ENCODE data around the gene ADAMTS3.

ADAMTS3 gene

DNA sequence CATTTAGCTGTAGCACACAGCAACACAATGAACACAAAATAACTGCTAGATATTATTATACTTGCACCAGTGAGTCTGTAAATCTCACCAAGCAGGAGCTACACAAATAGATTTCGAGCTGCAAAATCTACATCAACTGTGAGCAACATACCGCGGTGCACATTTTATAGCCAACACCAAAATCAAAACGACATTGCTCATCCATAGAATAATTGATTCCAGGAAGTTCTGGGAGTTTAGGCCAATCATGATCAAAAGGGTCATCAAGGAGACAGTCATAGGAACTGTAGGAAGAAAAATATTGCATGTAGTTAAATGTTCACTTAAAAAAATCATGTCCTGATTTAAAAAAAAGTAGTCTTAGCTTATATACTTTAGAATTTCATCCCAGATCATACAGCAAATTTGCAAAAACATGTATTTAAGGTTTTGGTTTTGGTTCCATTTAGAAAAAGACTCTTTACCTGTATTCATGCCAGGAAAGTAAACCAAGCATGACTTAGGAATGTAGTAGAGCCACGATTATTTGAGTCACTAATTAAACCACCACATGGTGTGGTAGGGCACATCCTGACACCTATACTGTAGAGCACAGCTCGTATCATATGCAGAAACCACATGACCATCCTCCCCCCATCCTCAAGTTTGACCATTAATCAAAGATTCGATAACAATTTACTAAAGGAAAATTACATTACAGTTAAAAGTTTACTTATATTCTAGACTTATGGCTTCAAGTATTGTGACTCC lies 250.4 kb downstream of the ADAMTS3 start:
- TF ChIP-seq, protein P1, sequence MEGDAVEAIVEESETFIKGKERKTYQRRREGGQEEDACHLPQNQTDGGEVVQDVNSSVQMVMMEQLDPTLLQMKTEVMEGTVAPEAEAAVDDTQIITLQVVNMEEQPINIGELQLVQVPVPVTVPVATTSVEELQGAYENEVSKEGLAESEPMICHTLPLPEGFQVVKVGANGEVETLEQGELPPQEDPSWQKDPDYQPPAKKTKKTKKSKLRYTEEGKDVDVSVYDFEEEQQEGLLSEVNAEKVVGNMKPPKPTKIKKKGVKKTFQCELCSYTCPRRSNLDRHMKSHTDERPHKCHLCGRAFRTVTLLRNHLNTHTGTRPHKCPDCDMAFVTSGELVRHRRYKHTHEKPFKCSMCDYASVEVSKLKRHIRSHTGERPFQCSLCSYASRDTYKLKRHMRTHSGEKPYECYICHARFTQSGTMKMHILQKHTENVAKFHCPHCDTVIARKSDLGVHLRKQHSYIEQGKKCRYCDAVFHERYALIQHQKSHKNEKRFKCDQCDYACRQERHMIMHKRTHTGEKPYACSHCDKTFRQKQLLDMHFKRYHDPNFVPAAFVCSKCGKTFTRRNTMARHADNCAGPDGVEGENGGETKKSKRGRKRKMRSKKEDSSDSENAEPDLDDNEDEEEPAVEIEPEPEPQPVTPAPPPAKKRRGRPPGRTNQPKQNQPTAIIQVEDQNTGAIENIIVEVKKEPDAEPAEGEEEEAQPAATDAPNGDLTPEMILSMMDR (IDR thresholded peaks at IDR 0.05; ENCODE audit: low read depth, low read length, missing control alignments): no peak
- DNase-seq (ENCODE audit: extremely low read depth, low read depth): no peak
- H3K4me3 ChIP-seq (replicated peaks; ENCODE audit: low read depth, low read length): no peak overlapping the region

DNA sequence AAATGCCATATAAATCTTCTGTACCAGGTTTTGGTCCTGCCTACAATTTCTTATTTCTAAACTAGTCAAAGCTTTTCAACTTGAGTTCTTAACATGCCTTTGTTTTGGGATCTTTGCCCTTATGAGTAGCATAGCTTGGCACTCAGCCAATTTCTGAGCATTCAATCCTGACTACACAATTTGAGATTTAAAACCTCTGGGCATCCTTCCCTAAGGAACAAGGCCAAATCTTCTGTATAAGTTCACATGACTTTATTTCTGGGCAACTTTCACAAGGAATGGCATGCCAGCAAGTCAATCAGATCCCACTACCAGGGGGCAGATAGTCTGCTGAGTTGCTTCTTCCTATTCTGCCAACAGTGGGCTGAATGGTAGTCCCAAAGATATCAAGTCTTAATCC lies 254.2 kb downstream of the ADAMTS3 start:
- TF ChIP-seq, protein P1 (IDR thresholded peaks at IDR 0.05; ENCODE audit: low read depth, low read length, missing control alignments): no peak
- no peak overlapping the region for H3K4me3 ChIP-seq (replicated peaks; ENCODE audit: low read depth, low read length)
- peak; percentile 43 for DNase-seq (ENCODE audit: extremely low read depth, low read depth)

DNA sequence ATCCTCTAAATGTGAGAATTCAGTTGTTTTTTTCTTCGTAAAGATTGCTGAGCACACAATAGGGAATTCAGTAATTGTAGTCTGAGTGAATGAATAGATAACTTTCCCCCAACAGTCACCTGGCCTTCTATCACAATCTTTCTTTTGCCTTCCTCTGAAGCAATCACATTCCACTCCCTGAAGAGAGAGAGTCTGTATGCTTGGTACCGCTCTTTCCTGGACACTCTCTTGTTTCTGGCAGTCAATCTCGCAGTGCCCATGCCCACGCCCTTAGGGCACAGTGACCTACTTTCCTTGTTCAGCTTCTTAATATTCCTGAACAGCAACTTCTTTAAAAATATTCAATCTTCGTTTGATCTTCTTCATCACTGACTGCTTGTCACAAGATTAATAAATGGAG lies 255.9 kb downstream of the ADAMTS3 start:
- no peak for DNase-seq (ENCODE audit: extremely low read depth, low read depth)

DNA sequence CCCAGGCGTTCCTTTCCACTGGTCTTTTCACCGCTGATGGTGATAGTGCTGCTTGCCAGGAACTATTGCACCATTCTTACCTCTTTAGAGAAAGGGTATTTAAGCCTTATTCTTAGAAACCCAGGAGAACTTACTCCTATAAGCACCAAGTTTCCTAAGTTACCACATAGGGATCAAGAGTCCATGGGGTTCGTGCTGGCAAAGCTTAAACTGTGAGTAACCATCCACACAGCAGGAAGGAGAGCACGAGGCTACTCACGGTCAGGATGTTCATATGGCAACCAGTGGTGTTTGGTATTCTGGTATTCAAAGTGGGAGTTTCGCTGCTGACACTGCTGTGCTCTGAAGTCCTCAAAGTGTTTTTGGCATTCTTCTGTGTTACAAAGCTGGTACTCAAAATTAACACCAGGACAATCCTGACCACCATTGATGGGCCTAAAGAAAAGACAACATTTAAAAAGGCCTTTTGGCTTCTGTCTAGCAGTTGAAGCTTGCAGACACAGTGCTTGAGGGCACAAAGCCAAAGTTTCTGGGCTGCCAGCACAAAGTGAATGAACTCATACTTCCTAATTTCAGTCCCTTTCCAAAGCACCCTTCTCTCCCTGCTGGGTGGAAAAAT lies 256.9 kb downstream of the ADAMTS3 start:
- no peak overlapping the region for H3K4me3 ChIP-seq (replicated peaks; ENCODE audit: low read depth, low read length)
- TF ChIP-seq, protein P1 (IDR thresholded peaks at IDR 0.05; ENCODE audit: low read depth, low read length, missing control alignments): no peak
- DNase-seq (ENCODE audit: extremely low read depth, low read depth): peak; percentile 65

More for the DNA sequence above, 255.9 kb downstream of the ADAMTS3 start:
- TF ChIP-seq, protein P1 (IDR thresholded peaks at IDR 0.05; ENCODE audit: low read depth, low read length, missing control alignments): no peak
- no peak overlapping the region for H3K4me3 ChIP-seq (replicated peaks; ENCODE audit: low read depth, low read length)

DNA sequence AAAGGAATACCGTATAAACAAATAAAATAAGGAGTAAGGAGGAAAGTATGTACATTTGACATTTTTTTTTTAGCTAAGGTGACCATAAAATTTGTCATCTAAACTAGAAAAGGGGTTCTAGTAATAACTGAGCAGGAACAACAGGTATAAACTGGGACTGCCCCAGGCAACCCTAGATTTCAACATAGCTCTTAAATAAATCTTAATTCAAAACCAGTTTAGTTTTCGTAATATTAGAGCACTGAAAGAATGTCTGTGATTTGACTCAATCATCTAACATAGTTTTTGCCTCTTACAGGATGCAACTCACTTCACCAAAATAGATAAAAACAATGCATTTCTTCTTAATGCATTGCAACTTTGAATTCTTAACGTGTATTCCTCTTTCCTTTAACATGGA lies 257.7 kb downstream of the ADAMTS3 start:
- no peak overlapping the region for H3K4me3 ChIP-seq (replicated peaks; ENCODE audit: low read depth, low read length)
- no peak for DNase-seq (ENCODE audit: extremely low read depth, low read depth)
- TF ChIP-seq, protein P1 (IDR thresholded peaks at IDR 0.05; ENCODE audit: low read depth, low read length, missing control alignments): no peak

DNA sequence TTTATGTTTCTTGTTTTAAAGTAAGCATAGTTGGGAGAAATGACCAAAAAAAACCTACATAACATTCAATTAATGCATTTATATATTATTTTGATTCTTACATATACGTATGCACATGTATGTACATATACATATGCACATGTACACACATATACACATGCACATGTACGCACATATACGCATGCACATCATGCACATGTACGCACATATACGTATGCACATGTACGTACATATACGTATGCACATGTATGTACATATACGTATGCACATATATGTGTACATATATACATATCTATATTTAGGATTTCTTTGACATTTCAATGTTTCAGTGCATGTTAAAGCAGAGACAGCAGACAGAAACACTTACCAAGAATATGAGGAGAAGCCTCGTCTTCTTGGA lies 263.4 kb downstream of the ADAMTS3 start:
- H3K4me3 ChIP-seq (replicated peaks; ENCODE audit: low read depth, low read length): no peak overlapping the region
- no peak for DNase-seq (ENCODE audit: extremely low read depth, low read depth)
- TF ChIP-seq, protein P1 (IDR thresholded peaks at IDR 0.05; ENCODE audit: low read depth, low read length, missing control alignments): no peak

Measured in HFF-Myc (cell line).